Measurements from ENCODE around the gene HS6ST2.
A peak's percentile ranks its signal among the peaks of the same experiment; 100 is the strongest.

Gene HS6ST2

GRCh38 chrX:132778917-132779316 is 179.5 kb downstream of the HS6ST2 start:
- DNase-seq = no peak

GRCh38 chrX:132776486-132777210 is 181.8 kb downstream of the HS6ST2 start:
- DNase-seq = peak; percentile 19

GRCh38 chrX:132775263-132775823 is 183.1 kb downstream of the HS6ST2 start:
- DNase-seq = peak; percentile 65

- DNase-seq = no peak
These were observed 184.3 kb downstream of the HS6ST2 start for GRCh38 chrX:132774010-132774714.

GRCh38 chrX:132769609-132770008 is 188.8 kb downstream of the HS6ST2 start:
- DNase-seq = no peak

- DNase-seq = no peak
These were observed 192.0 kb downstream of the HS6ST2 start for GRCh38 chrX:132766452-132766851.

GRCh38 chrX:132763528-132763927 is 194.9 kb downstream of the HS6ST2 start:
- no peak for DNase-seq

- DNase-seq = no peak
These were observed 199.7 kb downstream of the HS6ST2 start for GRCh38 chrX:132758759-132759158.

GRCh38 chrX:132757066-132757623 is 201.3 kb downstream of the HS6ST2 start:
- no peak for DNase-seq

- no peak for DNase-seq
These were observed 202.0 kb downstream of the HS6ST2 start for GRCh38 chrX:132756439-132756838.

GRCh38 chrX:132751063-132751690 is 207.3 kb downstream of the HS6ST2 start:
- no peak for DNase-seq

GRCh38 chrX:132750331-132751062 is 207.9 kb downstream of the HS6ST2 start:
- DNase-seq = no peak

GRCh38 chrX:132749406-132749805 is 209.0 kb downstream of the HS6ST2 start:
- no peak for DNase-seq

GRCh38 chrX:132748909-132749308 is 209.5 kb downstream of the HS6ST2 start:
- DNase-seq = no peak

GRCh38 chrX:132748268-132748667 is 210.2 kb downstream of the HS6ST2 start:
- DNase-seq = no peak

GRCh38 chrX:132745593-132745992 is 212.8 kb downstream of the HS6ST2 start:
- no peak for DNase-seq

GRCh38 chrX:132744470-132744869 is 214.0 kb downstream of the HS6ST2 start:
- peak; percentile 17 for DNase-seq

GRCh38 chrX:132743086-132743485 is 215.3 kb downstream of the HS6ST2 start:
- no peak for DNase-seq

- no peak for DNase-seq
These were observed 216.2 kb downstream of the HS6ST2 start for GRCh38 chrX:132742246-132742645.

- no peak for DNase-seq
These were observed 216.7 kb downstream of the HS6ST2 start for GRCh38 chrX:132741689-132742088.

- DNase-seq = no peak
These were observed 217.9 kb downstream of the HS6ST2 start for GRCh38 chrX:132740316-132741123.

- no peak for DNase-seq
These were observed 219.5 kb downstream of the HS6ST2 start for GRCh38 chrX:132738951-132739350.
